HG03095 (cell line): ENCODE data around the gene CHAC1.

Experiments used
- ATAC-seq: cut with Tn5 transposase; IDR thresholded peaks from one replicate; pipeline ENCODE4 v1.9.1; 2021; ENCODE audit warnings: moderate library complexity; ENCODE audit not compliant: unreplicated experiment

The CHAC1 gene

DNA sequence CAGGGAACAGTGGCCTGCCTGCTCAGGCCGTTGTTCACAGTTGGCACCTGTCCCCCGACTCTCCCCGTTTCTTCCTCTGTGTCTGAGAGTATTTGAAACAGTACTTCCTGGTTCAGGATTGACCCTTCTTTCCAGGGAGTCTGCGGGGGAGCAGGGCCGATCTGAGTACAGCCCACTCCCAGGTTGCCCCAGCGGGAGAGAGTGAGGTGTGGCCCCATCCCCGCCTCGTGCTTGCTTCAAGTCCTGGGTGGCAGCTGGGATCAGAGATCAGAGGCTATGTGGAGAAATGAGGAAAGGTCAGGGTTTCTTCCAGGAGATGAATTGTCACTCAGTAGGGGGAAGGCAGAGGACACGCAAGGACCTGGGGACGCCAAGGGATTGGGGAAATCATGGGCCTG, 30.7 kb upstream of the CHAC1 start:
- ATAC-seq, result no peak

GRCh38 chr15:40923551-40923950, 29.7 kb upstream of the CHAC1 start:
- no peak for ATAC-seq

GRCh38 chr15:40925495-40925862, 27.8 kb upstream of the CHAC1 start:
- ATAC-seq, result no peak

DNA sequence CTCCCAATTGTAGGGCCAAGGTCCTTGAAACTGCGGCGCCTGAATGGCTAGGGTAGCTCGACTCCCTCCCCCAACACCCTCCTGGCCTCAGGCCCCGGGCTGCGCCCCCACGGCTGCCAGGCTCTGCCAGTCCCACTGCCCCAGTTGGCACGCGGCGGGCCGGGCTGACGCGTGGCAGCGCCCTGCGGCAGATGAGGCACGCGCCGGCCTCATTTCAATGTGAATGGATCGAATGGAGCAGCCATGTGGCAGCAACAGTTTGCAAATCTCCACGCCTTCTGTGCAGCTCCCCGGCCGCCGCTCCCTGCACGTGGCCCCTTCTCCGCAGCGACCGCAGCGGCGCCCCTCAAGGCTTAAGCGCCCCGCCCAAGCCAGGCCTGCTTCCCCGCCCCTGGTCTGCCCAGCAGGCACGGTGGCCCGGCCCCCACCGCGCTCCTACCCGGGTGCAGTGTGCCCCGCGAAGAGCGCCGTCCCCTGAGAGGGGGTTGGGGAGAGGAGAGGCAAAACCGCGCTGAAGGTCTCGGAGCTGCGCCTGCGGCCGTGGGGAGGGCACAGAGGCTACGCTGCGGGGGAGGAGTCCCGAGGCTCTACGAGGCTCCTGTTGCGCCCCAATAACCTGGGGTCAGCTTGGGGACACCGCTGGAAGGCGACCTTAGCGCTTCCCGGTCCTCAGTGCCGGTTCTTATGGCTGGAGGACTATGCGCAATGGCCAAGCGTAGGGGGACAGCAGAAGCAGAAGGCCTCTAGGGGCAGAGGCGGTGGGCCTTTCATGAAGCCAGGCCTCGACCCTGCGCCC, 27.2 kb upstream of the CHAC1 start:
- ATAC-seq, result no peak

GRCh38 chr15:40926659-40927494, 26.4 kb upstream of the CHAC1 start:
- no peak for ATAC-seq

- no peak for ATAC-seq
Observed at GRCh38 chr15:40927495-40927872, 25.8 kb upstream of the CHAC1 start.

GRCh38 chr15:40927873-40928806, 25.1 kb upstream of the CHAC1 start:
- ATAC-seq, result no peak

DNA sequence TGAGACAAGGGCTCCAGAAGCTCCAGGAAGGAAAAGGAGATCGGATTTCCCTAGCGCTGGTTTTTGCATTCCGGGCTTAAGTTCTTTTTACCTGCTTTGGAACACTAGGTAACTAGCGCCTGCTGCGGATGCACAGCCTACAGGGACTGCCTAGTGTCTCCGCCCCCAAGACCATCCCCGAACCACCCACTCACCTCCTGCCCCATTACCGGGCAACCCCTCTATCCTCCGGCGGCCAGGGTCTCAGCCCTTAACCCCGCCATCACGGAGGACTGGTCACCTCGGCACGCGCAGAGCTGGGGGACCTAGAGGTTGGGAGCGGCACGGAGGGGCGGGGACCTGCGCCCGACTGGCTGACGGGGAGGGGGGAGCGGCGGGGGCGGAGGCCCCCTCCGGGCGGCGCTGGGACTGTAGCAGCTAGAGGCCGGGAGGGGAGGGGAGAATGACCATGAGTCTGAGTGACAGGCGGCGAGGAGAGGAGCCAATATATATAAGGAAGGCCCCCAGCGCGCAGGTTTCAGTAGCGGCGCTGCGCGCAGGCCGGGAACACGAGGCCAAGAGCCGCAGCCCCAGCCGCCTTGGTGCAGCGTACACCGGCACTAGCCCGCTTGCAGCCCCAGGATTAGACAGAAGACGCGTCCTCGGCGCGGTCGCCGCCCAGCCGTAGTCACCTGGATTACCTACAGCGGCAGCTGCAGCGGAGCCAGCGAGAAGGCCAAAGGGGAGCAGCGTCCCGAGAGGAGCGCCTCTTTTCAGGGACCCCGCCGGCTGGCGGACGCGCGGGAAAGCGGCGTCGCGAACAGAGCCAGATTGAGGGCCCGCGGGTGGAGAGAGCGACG, 24.2 kb upstream of the CHAC1 start, which contains the start of gene DLL4:
Gene DLL4 (plus strand): TSS at position 520 of the 839 bp plus-strand sequence. CDS start 329 bp downstream, outside the sequence.
- no peak for ATAC-seq

GRCh38 chr15:40929660-40930429, 23.4 kb upstream of the CHAC1 start:
- ATAC-seq, result no peak

GRCh38 chr15:40930430-40931299, 22.6 kb upstream of the CHAC1 start:
- ATAC-seq, result no peak

DNA sequence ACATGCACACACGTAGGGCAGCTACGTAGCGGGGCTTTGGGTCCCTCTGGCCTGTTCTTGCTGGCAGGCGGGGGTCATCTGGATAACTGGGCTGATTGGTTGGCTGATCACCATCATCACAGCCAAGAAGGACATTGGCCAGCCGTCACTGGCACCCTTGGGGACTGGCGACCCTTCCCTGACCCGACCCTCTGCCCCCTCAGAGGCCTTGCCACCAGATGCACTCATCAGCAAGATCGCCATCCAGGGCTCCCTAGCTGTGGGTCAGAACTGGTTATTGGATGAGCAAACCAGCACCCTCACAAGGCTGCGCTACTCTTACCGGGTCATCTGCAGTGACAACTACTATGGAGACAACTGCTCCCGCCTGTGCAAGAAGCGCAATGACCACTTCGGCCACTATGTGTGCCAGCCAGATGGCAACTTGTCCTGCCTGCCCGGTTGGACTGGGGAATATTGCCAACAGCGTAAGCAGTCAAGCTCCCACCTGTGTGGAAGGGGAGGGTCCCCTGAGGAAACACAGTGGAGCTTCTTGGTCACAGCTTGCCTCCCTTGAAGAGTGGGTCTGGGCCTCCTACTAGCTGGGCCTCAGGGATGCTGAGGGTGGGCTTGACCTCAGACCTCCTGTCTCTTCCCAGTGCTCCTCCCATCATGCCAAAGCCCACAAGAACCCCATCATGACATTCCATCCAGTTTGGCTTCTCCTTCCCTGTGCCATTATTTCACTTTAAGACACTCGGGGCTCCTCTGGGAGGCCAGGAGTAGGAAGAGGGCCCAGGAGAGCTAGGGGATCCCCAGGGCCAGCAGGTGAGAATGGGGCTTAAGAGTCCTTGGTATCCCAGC, 21.8 kb upstream of the CHAC1 start:
- ATAC-seq, result no peak

GRCh38 chr15:40932156-40932555, 21.1 kb upstream of the CHAC1 start:
- no peak for ATAC-seq

DNA sequence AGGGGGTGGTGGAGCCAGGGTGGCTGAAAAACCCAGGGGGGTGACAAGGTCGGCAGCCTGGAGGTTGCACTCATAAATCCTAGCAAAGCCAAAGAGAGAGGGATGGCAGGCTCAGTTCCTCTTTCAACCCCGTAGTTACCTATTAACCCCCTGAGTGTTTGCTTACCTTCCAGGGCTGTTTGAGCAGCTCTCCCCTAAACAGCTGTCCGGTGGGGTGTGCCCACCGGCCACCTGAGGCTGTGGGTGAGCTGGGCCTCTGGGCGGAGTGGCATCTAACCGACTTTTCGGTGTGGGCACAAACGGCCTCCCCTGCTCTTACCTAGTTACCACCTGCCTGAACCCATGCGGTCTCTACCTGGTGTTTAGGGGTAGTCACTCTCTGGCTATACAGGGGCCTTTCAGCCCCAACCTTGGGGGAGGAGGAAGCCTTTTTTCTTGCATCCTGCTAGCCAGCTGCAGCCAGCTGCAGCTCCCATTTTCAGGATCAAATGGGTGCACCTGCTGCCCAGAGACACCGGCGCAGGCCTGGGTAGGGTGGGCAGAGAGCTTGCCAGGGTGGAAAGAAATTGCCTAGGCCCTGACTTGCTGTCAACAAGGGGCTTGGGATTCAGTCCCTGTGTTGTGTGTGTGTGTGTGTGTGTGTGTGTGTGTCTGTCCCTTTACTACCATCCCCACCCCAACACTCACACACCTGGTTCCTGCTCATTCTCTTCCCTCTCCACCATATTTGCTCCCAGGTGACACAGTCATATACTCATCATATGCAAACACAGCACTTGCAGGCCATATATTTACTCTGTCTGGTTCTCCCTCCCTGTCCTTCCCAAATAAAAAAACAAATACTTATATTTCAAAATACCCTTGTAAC, 20.4 kb upstream of the CHAC1 start:
- no peak for ATAC-seq

DNA sequence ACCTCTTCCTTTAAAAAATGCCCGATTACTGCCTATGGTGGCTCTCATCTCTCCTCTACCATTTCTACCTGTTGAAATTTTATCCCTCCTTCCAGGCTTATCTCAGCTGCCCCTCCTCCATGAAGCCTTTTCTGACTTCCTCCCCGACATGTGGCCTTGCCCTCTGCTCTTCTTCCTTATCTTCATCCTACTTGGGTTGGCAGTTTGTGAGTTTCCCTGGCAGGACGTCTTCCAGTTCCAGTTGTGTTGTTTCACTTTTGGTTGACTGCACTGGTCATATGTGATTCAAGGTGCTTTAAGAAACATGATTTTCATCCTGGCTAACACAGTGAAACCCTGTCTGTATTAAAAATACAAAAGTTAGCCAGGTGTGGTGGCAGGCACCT, 19.8 kb upstream of the CHAC1 start:
- no peak for ATAC-seq

- ATAC-seq, result no peak
Observed at GRCh38 chr15:40934457-40934856, 18.8 kb upstream of the CHAC1 start.

- no peak for ATAC-seq
Observed at GRCh38 chr15:40936234-40936708, 17.0 kb upstream of the CHAC1 start.
